ENCODE data around the gene TTC34. TPM values are rescaled to one million over a fixed set of nuclear protein-coding genes. Genes with fewer than 3 reads are reported as not detected.
"Not testable (repeated sequence)": the region's sequence is repeated elsewhere in the genome, so short reads cannot be mapped to it uniquely, and the experiment has no call there.

TTC34 gene
- total and polyA plus RNA-seq, 5 experiments from 2014 or later: 0.03 to 6.2 (median 0.37) TPM

- Mint-ChIP-seq H3K4me1 (peaks cover 0 to 20% (median 1%) of the 10 kb centered on the region in 4 donors), H3K27me3 (peaks cover 22 to 47% (median 40%) of the 10 kb centered on the region in 5 donors), H3K27ac (peak overlapping the region in 3 of 10 donors; percentile 9 to 60 (median 41))
- H3K36me3 Mint-ChIP-seq, H3K9me3 Mint-ChIP-seq, POLR2A ChIA-PET, H3K4me3 Mint-ChIP-seq, ATAC-seq: not testable (repeated sequence)
- peak in 2 of 10 donors; percentile 40 to 80 for DNase-seq
Observed at GRCh38 chr1:2652926-2653571, 148.4 kb downstream of the TTC34 start.

- H3K9me3 Mint-ChIP-seq, H3K4me3 Mint-ChIP-seq, ATAC-seq, POLR2A ChIA-PET: not testable (repeated sequence)
- peak in 2 of 10 donors; percentile 18 to 74 for DNase-seq
- peaks cover 22 to 47% (median 40%) of the 10 kb centered on the region in 5 donors for H3K27me3 Mint-ChIP-seq
- peaks cover 0 to 20% (median 1%) of the 10 kb centered on the region in 4 donors for H3K4me1 Mint-ChIP-seq
- H3K27ac Mint-ChIP-seq: peak overlapping the region in 1 of 10 donors; percentile 1
- H3K36me3 Mint-ChIP-seq: peaks cover 3 to 13% (median 5%) of the 10 kb centered on the region in 3 donors
Observed at GRCh38 chr1:2652152-2652925, 149.2 kb downstream of the TTC34 start.

- Mint-ChIP-seq H3K36me3 (peaks cover 3 to 19% (median 5%) of the 10 kb centered on the region in 3 donors), H3K27me3 (peaks cover 22 to 46% (median 40%) of the 10 kb centered on the region in 5 donors)
Observed at GRCh38 chr1:2650967-2651645, 150.4 kb downstream of the TTC34 start.

GRCh38 chr1:2646837-2647236 lies 154.7 kb downstream of the TTC34 start:
- Mint-ChIP-seq H3K36me3 (peaks cover 0 to 13% (median 3%) of the 10 kb centered on the region in 3 donors), H3K27me3 (peaks cover 0 to 8% (median 0%) of the 10 kb centered on the region in 5 donors), H3K4me3 (no peak overlapping the region), H3K27ac (peak overlapping the region in 1 of 10 donors; percentile 60), H3K4me1 (peaks cover 6 to 13% (median 10%) of the 10 kb centered on the region in 4 donors), H3K9me3 (peaks cover 6 to 21% (median 11%) of the 10 kb centered on the region in 9 donors)
- DNase-seq (no peak), ATAC-seq (no peak)
- POLR2A ChIA-PET: no interaction called here

More at GRCh38 chr1:2650967-2651645, 150.4 kb downstream of the TTC34 start:
- POLR2A ChIA-PET: no interaction called here
- DNase-seq (peak in 1 of 10 donors; percentile 0), ATAC-seq (no peak)
- Mint-ChIP-seq H3K27ac (no peak overlapping the region), H3K4me1 (peaks cover 0 to 20% (median 1%) of the 10 kb centered on the region in 4 donors), H3K4me3 (no peak overlapping the region), H3K9me3 (peaks cover 6 to 18% (median 11%) of the 10 kb centered on the region in 9 donors)

GRCh38 chr1:2645776-2646175 lies 155.7 kb downstream of the TTC34 start:
- H3K27ac Mint-ChIP-seq: peak overlapping the region in 2 of 10 donors; percentile 27 to 49
- peak overlapping the region in 4 of 10 donors; percentile 18 to 56 (median 40) for H3K4me3 Mint-ChIP-seq
- DNase-seq: peak in 1 of 10 donors; percentile 24
- ATAC-seq: no peak
- H3K9me3 Mint-ChIP-seq: peaks cover 6 to 21% (median 11%) of the 10 kb centered on the region in 9 donors
- H3K4me1 Mint-ChIP-seq: peaks cover 6 to 14% (median 11%) of the 10 kb centered on the region in 4 donors
- POLR2A ChIA-PET: no interaction called here
- H3K27me3 Mint-ChIP-seq: no peaks in the 10 kb centered on the region
- peaks cover 0 to 13% (median 3%) of the 10 kb centered on the region in 3 donors for H3K36me3 Mint-ChIP-seq

- DNase-seq (peak in 1 of 10 donors; percentile 37), ATAC-seq (no peak)
- H3K4me1 Mint-ChIP-seq: peaks cover 6 to 16% (median 11%) of the 10 kb centered on the region in 4 donors
- H3K9me3 Mint-ChIP-seq: peaks cover 6 to 21% (median 11%) of the 10 kb centered on the region in 9 donors
- POLR2A ChIA-PET: interaction anchor here (4.9 kb wide), 1 partner anchor 89 kb away, joined by 24 read pairs; the partner anchor contains the start of gene TNFRSF14
- peaks cover 0 to 13% (median 3%) of the 10 kb centered on the region in 3 donors for H3K36me3 Mint-ChIP-seq
- no peaks in the 10 kb centered on the region for H3K27me3 Mint-ChIP-seq
- H3K4me3 Mint-ChIP-seq: no peak overlapping the region
- H3K27ac Mint-ChIP-seq: peak overlapping the region in 2 of 10 donors; percentile 28 to 84
Observed at GRCh38 chr1:2645143-2645542, 156.3 kb downstream of the TTC34 start.

- Mint-ChIP-seq H3K27ac (peak overlapping the region in 3 of 10 donors; percentile 28 to 84 (median 32)), H3K27me3 (no peaks in the 10 kb centered on the region), H3K4me3 (no peak overlapping the region), H3K36me3 (peaks cover 0 to 13% (median 3%) of the 10 kb centered on the region in 3 donors), H3K9me3 (peaks cover 6 to 21% (median 11%) of the 10 kb centered on the region in 9 donors), H3K4me1 (peaks cover 6 to 20% (median 13%) of the 10 kb centered on the region in 4 donors)
- DNase-seq: peak in 1 of 10 donors; percentile 61
- no peak for ATAC-seq
- POLR2A ChIA-PET: interaction anchor here (4.9 kb wide), 1 partner anchor 88 kb away, joined by 24 read pairs; the partner anchor contains the start of gene TNFRSF14
Observed at GRCh38 chr1:2644591-2645101, 156.8 kb downstream of the TTC34 start.

- Mint-ChIP-seq H3K27me3 (no peaks in the 10 kb centered on the region), H3K4me1 (peaks cover 8 to 24% (median 15%) of the 10 kb centered on the region in 4 donors), H3K27ac (peak overlapping the region in 3 of 10 donors; percentile 41 to 84 (median 83)), H3K9me3 (peaks cover 6 to 21% (median 11%) of the 10 kb centered on the region in 9 donors), H3K4me3 (peak overlapping the region in 3 of 10 donors; percentile 83 to 94 (median 88)), H3K36me3 (peaks cover 0 to 13% (median 3%) of the 10 kb centered on the region in 3 donors)
- no peak for ATAC-seq
- no peak for DNase-seq
- POLR2A ChIA-PET: interaction anchor here (0.7 to 4.9 kb wide), 3 partner anchors 59 to 1267 kb away, joined by 3 to 50 read pairs (median 24); partner anchors contain the start of genes PRXL2B and TNFRSF14
Observed at GRCh38 chr1:2644171-2644570, 157.3 kb downstream of the TTC34 start.

GRCh38 chr1:2643414-2644077 lies 157.9 kb downstream of the TTC34 start:
- peak overlapping the region; percentile 42 to 94 (median 74) for H3K4me3 Mint-ChIP-seq

GRCh38 chr1:2642560-2643413 lies 158.7 kb downstream of the TTC34 start:
- H3K36me3 Mint-ChIP-seq: peaks cover 0 to 8% (median 2%) of the 10 kb centered on the region in 3 donors
- peaks cover 8 to 32% (median 21%) of the 10 kb centered on the region in 4 donors for H3K4me1 Mint-ChIP-seq
- H3K4me3 Mint-ChIP-seq: peak overlapping the region; percentile 78 to 94 (median 90)
- peak; percentile 82 to 84 for ATAC-seq
- POLR2A ChIA-PET: interaction anchor here (1.1 to 4.9 kb wide), 7 partner anchors 19 to 117 kb away, joined by 3 to 50 read pairs (median 4); partner anchors contain the start of genes PRXL2B and TNFRSF14
- H3K27ac Mint-ChIP-seq: peak overlapping the region; percentile 85 to 97 (median 92)
- DNase-seq: peak; percentile 92 to 98 (median 96)
- no peaks in the 10 kb centered on the region for H3K27me3 Mint-ChIP-seq
- peaks cover 2 to 15% (median 7%) of the 10 kb centered on the region in 9 donors for H3K9me3 Mint-ChIP-seq

More at GRCh38 chr1:2643414-2644077, 157.9 kb downstream of the TTC34 start:
- ATAC-seq (no peak), DNase-seq (peak in 1 of 10 donors; percentile 17)
- Mint-ChIP-seq H3K27ac (peak overlapping the region in 9 of 10 donors; percentile 26 to 91 (median 76)), H3K9me3 (peaks cover 6 to 21% (median 11%) of the 10 kb centered on the region in 9 donors), H3K36me3 (peaks cover 0 to 13% (median 3%) of the 10 kb centered on the region in 3 donors), H3K27me3 (no peaks in the 10 kb centered on the region), H3K4me1 (peaks cover 8 to 30% (median 18%) of the 10 kb centered on the region in 4 donors)
- POLR2A ChIA-PET: interaction anchor here (0.7 to 4.9 kb wide), 8 partner anchors 20 to 1268 kb away, joined by 3 to 50 read pairs (median 4); partner anchors contain the start of genes PRXL2B and TNFRSF14

Data from naive thymus-derived CD8-positive, alpha-beta T cell (primary cell).